ENCODE data around the gene MARK3. TPM values are rescaled to one million over a fixed set of nuclear protein-coding genes. Genes with fewer than 3 reads are reported as not detected.
A peak's percentile ranks its signal among the peaks of the same experiment; 100 is the strongest.

The MARK3 gene
- total and polyA plus RNA-seq, 2 of the 13 experiments (the other 11 are each of a cell fraction or from before 2014, with no cell fraction given), result 47.7 to 56.6 TPM

- TF ChIP-seq YEATS4 (CRISPR knock-in tag; IDR thresholded peaks at IDR 0.05; ENCODE audit: borderline replicate concordance), result peak; percentile 52
- no peak for TF ChIP-seq ZNF275 (CRISPR knock-in tag; IDR thresholded peaks at IDR 0.05; ENCODE audit: borderline replicate concordance)
- no peak for TF ChIP-seq ZBTB1 (CRISPR knock-in tag; IDR thresholded peaks at IDR 0.05; ENCODE audit: borderline replicate concordance)
- no peak; the same call in 1 of the 2 replicates for TF ChIP-seq ZNF773 (CRISPR knock-in tag; IDR thresholded peaks at IDR 0.05; ENCODE audit: borderline replicate concordance)
- no peak for TF ChIP-seq DNMT3B (CRISPR knock-in tag; conservative IDR thresholded peaks at IDR 0.05)
- no peak for TF ChIP-seq CAMTA2 (CRISPR knock-in tag; IDR thresholded peaks at IDR 0.05; ENCODE audit: borderline replicate concordance)
- no peak for TF ChIP-seq CSRNP2 (CRISPR knock-in tag; conservative IDR thresholded peaks at IDR 0.05; ENCODE audit: low read depth)
- 0 out of 2 replicates have a peak, but pooled peaks have one; percentile 20 for TF ChIP-seq IKZF5 (CRISPR knock-in tag; IDR thresholded peaks at IDR 0.05)
- no peak for TF ChIP-seq MXD3 (CRISPR knock-in tag; IDR thresholded peaks at IDR 0.05)
- no peak for TF ChIP-seq ZNF878 (CRISPR knock-in tag; IDR thresholded peaks at IDR 0.05)
- no peak for TF ChIP-seq PHB2 (IDR thresholded peaks at IDR 0.05; ENCODE audit: partially characterized antibody)
- no peak for TF ChIP-seq NR3C1 (CRISPR knock-in tag; IDR thresholded peaks at IDR 0.05)
- TF ChIP-seq SNAPC2 (CRISPR knock-in tag; IDR thresholded peaks at IDR 0.05), result no peak
- no peak for TF ChIP-seq KDM4B (CRISPR knock-in tag; IDR thresholded peaks at IDR 0.05)
- peak; percentile 75; the same call in 1 of the 2 replicates for TF ChIP-seq ZNF317 (CRISPR knock-in tag; IDR thresholded peaks at IDR 0.05)
- TF ChIP-seq, protein P1, sequence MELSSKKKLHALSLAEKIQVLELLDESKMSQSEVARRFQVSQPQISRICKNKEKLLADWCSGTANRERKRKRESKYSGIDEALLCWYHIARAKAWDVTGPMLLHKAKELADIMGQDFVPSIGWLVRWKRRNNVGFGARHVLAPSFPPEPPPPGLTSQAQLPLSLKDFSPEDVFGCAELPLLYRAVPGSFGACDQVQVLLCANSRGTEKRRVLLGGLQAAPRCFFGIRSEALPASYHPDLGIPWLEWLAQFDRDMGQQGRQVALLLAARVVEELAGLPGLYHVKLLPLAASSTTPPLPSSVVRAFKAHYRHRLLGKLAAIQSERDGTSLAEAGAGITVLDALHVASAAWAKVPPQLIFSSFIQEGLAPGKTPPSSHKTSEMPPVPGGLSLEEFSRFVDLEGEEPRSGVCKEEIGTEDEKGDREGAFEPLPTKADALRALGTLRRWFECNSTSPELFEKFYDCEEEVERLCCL (CRISPR knock-in tag; IDR thresholded peaks at IDR 0.05; ENCODE audit: borderline replicate concordance), result no peak
- no peak for TF ChIP-seq SMARCE1 (IDR thresholded peaks at IDR 0.05; ENCODE audit: borderline replicate concordance)
- no peak for TF ChIP-seq NFE2L1 (CRISPR knock-in tag; IDR thresholded peaks at IDR 0.05; ENCODE audit: borderline replicate concordance)
- TF ChIP-seq ZNF557 (CRISPR knock-in tag; IDR thresholded peaks at IDR 0.05), result no peak
- peak; percentile 49; the same call in 1 of the 2 replicates for TF ChIP-seq ZNF501 (CRISPR knock-in tag; IDR thresholded peaks at IDR 0.05)
- peak; percentile 74 for TF ChIP-seq KDM5B (CRISPR knock-in tag; IDR thresholded peaks at IDR 0.05; ENCODE audit: borderline replicate concordance)
- no peak for TF ChIP-seq HNRNPUL1 (IDR thresholded peaks at IDR 0.05; ENCODE audit: low read depth, low read length)
- peak; percentile 37; the same call in 1 of the 2 replicates for TF ChIP-seq ATF7-NPFF (CRISPR knock-in tag; IDR thresholded peaks at IDR 0.05; ENCODE audit: low read depth)
- 0 out of 2 replicates have a peak, but pooled peaks have one; percentile 9 for TF ChIP-seq MAZ (IDR thresholded peaks at IDR 0.05; ENCODE audit: borderline replicate concordance, low read depth, low read length)
- TF ChIP-seq MAZ (CRISPR knock-in tag; IDR thresholded peaks at IDR 0.05; ENCODE audit: low read depth), result peak; percentile 69; the same call in 1 of the 2 replicates
These were observed at the start of gene MARK3 (continued) for GRCh38 chr14:103385152-103385928.
